ENCODE measurements around the gene PPARGC1A.
A peak's percentile ranks its signal among the peaks of the same experiment; 100 is the strongest.

Gene PPARGC1A

GRCh38 chr4:23881052-23881501 is 8.8 kb downstream of the PPARGC1A start:
- DNase-seq = no peak

GRCh38 chr4:23878912-23879732 is 10.7 kb downstream of the PPARGC1A start:
- DNase-seq = no peak

- no peak for DNase-seq
Observed at GRCh38 chr4:23878246-23878891, 11.5 kb downstream of the PPARGC1A start.

- DNase-seq = no peak
Observed at GRCh38 chr4:23877758-23878229, 12.1 kb downstream of the PPARGC1A start.

- DNase-seq = no peak
Observed at GRCh38 chr4:23876418-23877089, 13.3 kb downstream of the PPARGC1A start.

- no peak for DNase-seq
Observed at GRCh38 chr4:23875317-23875716, 14.5 kb downstream of the PPARGC1A start.

- DNase-seq = no peak
Observed at GRCh38 chr4:23874536-23874901, 15.3 kb downstream of the PPARGC1A start.

GRCh38 chr4:23873717-23874535 is 15.9 kb downstream of the PPARGC1A start:
- DNase-seq = no peak

- DNase-seq = no peak
Observed at GRCh38 chr4:23871426-23871825, 18.4 kb downstream of the PPARGC1A start.

- DNase-seq = no peak
Observed at GRCh38 chr4:23866450-23867075, 23.3 kb downstream of the PPARGC1A start.

- DNase-seq = no peak
Observed at GRCh38 chr4:23861897-23862296, 27.9 kb downstream of the PPARGC1A start.

- DNase-seq = no peak
Observed at GRCh38 chr4:23860919-23861318, 28.9 kb downstream of the PPARGC1A start.

- DNase-seq = peak; percentile 26
Observed at GRCh38 chr4:23857367-23857959, 32.4 kb downstream of the PPARGC1A start.

- peak; percentile 1 for DNase-seq
Observed at GRCh38 chr4:23856630-23857029, 33.2 kb downstream of the PPARGC1A start.

- DNase-seq = peak; percentile 54
Observed at GRCh38 chr4:23855912-23856605, 33.8 kb downstream of the PPARGC1A start.

- no peak for DNase-seq
Observed at GRCh38 chr4:23853986-23854660, 35.7 kb downstream of the PPARGC1A start.

GRCh38 chr4:23851464-23851863 is 38.4 kb downstream of the PPARGC1A start:
- DNase-seq = no peak

GRCh38 chr4:23847158-23847557 is 42.7 kb downstream of the PPARGC1A start:
- no peak for DNase-seq

GRCh38 chr4:23844961-23845360 is 44.9 kb downstream of the PPARGC1A start:
- DNase-seq = no peak

- DNase-seq = no peak
Observed at GRCh38 chr4:23839279-23839678, 50.6 kb downstream of the PPARGC1A start.

Data from fibroblast of skin of back (primary cell).